SK-N-MC (cell line): ENCODE measurements around the gene PSMG4.

Experiments used
- EZH2 ChIP-seq: fragments of 200-600 bp; sonication (generic); IDR thresholded peaks from one replicate; pipeline ENCODE4 v1.6.1; 2017; ENCODE audit warnings: antibody characterized with exemption
- POLR2AphosphoS5 ChIP-seq: IDR thresholded peaks from 2 replicates; pipeline ENCODE4 v1.6.1; 2012; ENCODE audit warnings: mild to moderate bottlenecking, low read depth, low read length, borderline replicate concordance

DNA sequence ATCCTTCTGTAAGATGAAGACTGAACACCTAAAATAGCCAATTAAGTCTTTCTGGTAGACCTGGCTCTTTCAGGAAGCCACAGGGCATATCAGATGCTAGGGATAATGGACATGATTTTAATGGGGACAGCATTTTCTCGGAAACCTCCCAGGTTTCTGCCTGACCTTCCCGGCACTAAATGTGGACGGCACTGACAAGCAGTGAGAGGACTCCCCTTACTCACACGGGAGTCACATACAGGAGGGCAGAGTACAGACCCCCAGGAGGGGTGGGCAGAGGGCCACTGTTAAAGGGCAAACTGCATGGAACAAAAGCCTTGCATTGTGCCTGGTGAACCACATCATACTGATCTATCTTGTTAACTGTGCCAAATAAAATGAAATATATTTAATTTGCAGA is 19.9 kb downstream of the PSMG4 start:
- TF ChIP-seq EZH2 (no peak), POLR2AphosphoS5 (no peak)
